Upper lobe of left lung (tissue), 6 donors: Measurements from ENCODE around the gene RMRP. TPM values are rescaled to one million over a fixed set of nuclear protein-coding genes. Genes with fewer than 3 reads are reported as not detected.

Source experiments
- ATAC-seq, 2 donors: fragments of 200-7000 bp; cut with Tn5 transposase; one replicate each; pipeline ENCODE4 v1.9.1; 2022; ENCODE audit warnings: mild to moderate bottlenecking in 2 of 2, moderate library complexity in 2 of 2; ENCODE audit not compliant: low FRiP score in 2 of 2
- DNase-seq, 2 donors: peaks; one replicate each; pipeline ENCODE4 v3.0.0-alpha.2; 2019 to 2020
- H3K27ac ChIP-seq, 4 donors: fragments of 200-600 bp; sonication (generic); one replicate each; pipeline ENCODE4 v1.5.1; 2016 to 2019
- H3K27me3 ChIP-seq, 4 donors: fragments of 200-600 bp; sonication (generic); one replicate each; pipeline ENCODE4 v1.5.1; 2017 to 2019
- H3K36me3 ChIP-seq, 4 donors: fragments of 200-600 bp; sonication (generic); one replicate each; pipeline ENCODE4 v1.5.1; 2016 to 2019
- H3K4me1 ChIP-seq, 4 donors: fragments of 200-600 bp; sonication (generic); one replicate each; pipeline ENCODE4 v1.5.1; 2018 to 2019
- H3K4me3 ChIP-seq, 4 donors: fragments of 200-600 bp; sonication (generic); one replicate each; pipeline ENCODE4 v1.5.1; 2017 to 2019; ENCODE audit warnings: mild to moderate bottlenecking in 2 of 4, moderate library complexity in 1 of 4
- H3K9me3 ChIP-seq, 4 donors: fragments of 200-600 bp; sonication (generic); one replicate each; pipeline ENCODE4 v1.5.1; 2018 to 2019
- CTCF ChIP-seq, 6 experiments: fragments of 450-650 bp in 4 of 6; fragments of 200-600 bp in 2 of 6; sonication (generic) in 2 of 6; IDR thresholded peaks; one replicate each; pipeline ENCODE4 v1.5.1; 2016 to 2019; ENCODE audit warnings: antibody characterized with exemption in 6 of 6
- EP300 ChIP-seq, 4 donors: sonication (generic); formaldehyde crosslinking; IDR thresholded peaks; one replicate each; pipeline ENCODE4 v1.5.1; 2017; ENCODE audit warnings: antibody characterized with exemption in 4 of 4, control low read depth in 2 of 4
- POLR2A ChIP-seq, 4 donors: fragments of 450-650 bp; IDR thresholded peaks; one replicate each; pipeline ENCODE4 v1.5.1; 2016 to 2017; ENCODE audit warnings: antibody characterized with exemption in 4 of 4, mild to moderate bottlenecking in 2 of 4
- POLR2AphosphoS5 ChIP-seq, 2 donors: sonication (generic); formaldehyde crosslinking; IDR thresholded peaks; one replicate each; pipeline ENCODE4 v1.5.1; 2017; ENCODE audit warnings: antibody characterized with exemption in 2 of 2
- WGBS, 2 donors: methylation state at CpG; one replicate each; pipeline ENCODE4 v1.1.5; 2017 to 2018; 5-methylcytosine and 5-hydroxymethylcytosine counted together
- total RNA-seq, 6 donors: library from RNA; depleted of rRNA in 4 of 6; stranded (reverse); fragments of >200 nt in 4 of 6; gene quantifications; one replicate each; pipeline versions ENCODE4 v1.1.0 to v1.2.1, GENCODE V29; 2016 to 2021
- donor health status: DM: no; HTN: no; CAD: no; lungs with moderate emphysema.
- donor health status: DM: no; HTN: yes; CAD: no; lungs with severe emphysema.

RMRP gene
- total RNA-seq = over 10,000 TPM in 2 of 6 donors, 1,000 to 10,000 TPM in 3, 100 to 1,000 TPM in 1; 886 to 22,003 (median 3,451) TPM

DNA sequence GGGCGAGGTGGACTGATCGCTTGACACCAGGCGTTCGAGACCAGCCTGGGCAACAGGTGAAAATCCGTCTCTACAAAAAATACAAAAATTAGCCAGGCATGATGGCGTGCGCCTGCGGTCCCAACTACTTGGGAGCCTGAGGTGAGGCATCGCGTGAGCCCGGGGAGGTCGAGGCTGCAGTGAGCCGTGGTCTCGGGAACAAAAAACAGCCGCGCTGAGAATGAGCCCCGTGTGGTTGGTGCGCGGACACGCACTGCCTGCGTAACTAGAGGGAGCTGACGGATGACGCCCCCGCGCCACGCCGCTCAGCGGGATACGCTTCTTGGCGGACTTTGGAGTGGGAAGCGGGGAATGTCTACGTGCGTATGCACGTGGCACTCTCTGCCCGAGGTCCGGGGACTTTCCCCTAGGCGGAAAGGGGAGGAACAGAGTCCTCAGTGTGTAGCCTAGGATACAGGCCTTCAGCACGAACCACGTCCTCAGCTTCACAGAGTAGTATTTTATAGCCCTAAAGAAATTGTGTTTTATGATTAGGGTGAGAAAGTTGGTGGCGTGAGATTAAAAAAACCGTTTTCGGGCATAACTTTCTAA, at the start of gene RMRP:
RMRP (minus strand) TSS at position 474 of the 591 bp plus-strand sequence.
- ATAC-seq = peak; percentile 97 to 98
- 0 to 2% methylated on average over 38 to 42 of the region's 42 CpGs for WGBS, 2 donors
- TF ChIP-seq POLR2A (IDR thresholded peaks at IDR 0.05) = peak in 2 of 4 donors; percentile 46 to 50
- TF ChIP-seq POLR2AphosphoS5 (IDR thresholded peaks at IDR 0.05) = peak; percentile 93 to 95
- peak in 5 of 6 experiments; percentile 31 to 90 (median 68) for TF ChIP-seq CTCF (IDR thresholded peaks at IDR 0.05)
- TF ChIP-seq EP300 (IDR thresholded peaks at IDR 0.05) = peak in 2 of 4 donors; percentile 55 to 94
- peak within 1 kb of the TSS; percentile 97 to 99 (median 98) for H3K27ac ChIP-seq
- peaks cover 20 to 55% (median 34%) of the 10 kb centered on the region in 4 donors for H3K4me1 ChIP-seq
- peak within 1 kb of the TSS; percentile 68 to 97 (median 88) for H3K4me3 ChIP-seq
- DNase-seq = peak; percentile 97 to 98
- no peaks in the 10 kb centered on the region for H3K9me3 ChIP-seq
- no peaks in the 10 kb centered on the region for H3K27me3 ChIP-seq
- peaks cover 0 to 26% (median 12%) of the 10 kb centered on the region in 4 donors for H3K36me3 ChIP-seq

DNA sequence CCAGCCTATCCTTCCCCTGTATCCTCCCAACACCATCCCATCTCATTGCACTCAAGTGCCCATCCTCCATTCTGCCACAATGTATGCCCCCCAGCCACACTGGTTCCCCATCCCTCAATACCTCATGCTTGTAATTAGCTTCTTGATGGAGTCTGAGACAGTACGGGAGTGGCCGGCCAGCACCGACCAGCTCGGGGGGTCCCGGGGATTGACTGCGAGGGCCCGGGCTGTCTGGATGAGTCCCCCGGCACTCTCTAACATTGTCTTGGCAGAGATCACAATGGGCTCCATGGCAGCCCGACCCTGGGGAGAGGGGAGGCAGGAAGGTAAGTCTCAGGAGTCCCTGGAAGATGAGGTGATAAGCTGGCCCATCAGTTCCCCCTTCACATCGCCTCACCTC, 49.1 kb upstream of the RMRP start:
- Histone ChIP-seq H3K4me1 (no peaks in the 10 kb centered on the region), H3K27ac (no peak overlapping the region), H3K9me3 (no peaks in the 10 kb centered on the region), H3K4me3 (no peak overlapping the region), H3K27me3 (no peaks in the 10 kb centered on the region), H3K36me3 (peaks cover 79 to 98% (median 96%) of the 10 kb centered on the region in 4 donors)
- peak in 1 of 2 donors; percentile 43 for DNase-seq
- TF ChIP-seq POLR2AphosphoS5 (IDR thresholded peaks at IDR 0.05) (no peak), CTCF (IDR thresholded peaks at IDR 0.05) (no peak), EP300 (IDR thresholded peaks at IDR 0.05) (no peak), POLR2A (IDR thresholded peaks at IDR 0.05) (no peak)
- no peak for ATAC-seq
- WGBS, 2 donors = 89 to 99% methylated on average over 4 to 10 of the region's 10 CpGs

- Histone ChIP-seq H3K9me3 (no peaks in the 10 kb centered on the region), H3K36me3 (peaks cover 81 to 98% (median 96%) of the 10 kb centered on the region in 4 donors), H3K27ac (no peak overlapping the region), H3K27me3 (no peaks in the 10 kb centered on the region), H3K4me3 (no peak overlapping the region), H3K4me1 (no peaks in the 10 kb centered on the region)
- ATAC-seq = peak; percentile 36 to 41
- no peak for TF ChIP-seq EP300 (IDR thresholded peaks at IDR 0.05)
- TF ChIP-seq POLR2AphosphoS5 (IDR thresholded peaks at IDR 0.05) = no peak
- no peak for TF ChIP-seq CTCF (IDR thresholded peaks at IDR 0.05)
- TF ChIP-seq POLR2A (IDR thresholded peaks at IDR 0.05) = no peak
- 90 to 95% methylated on average over 4 to 7 of the region's 7 CpGs for whole genome bisulfite sequencing, 2 donors
- peak in 1 of 2 donors; percentile 41 for DNase-seq
Measured at GRCh38 chr9:35705836-35706430, 48.1 kb upstream of the RMRP start.

DNA sequence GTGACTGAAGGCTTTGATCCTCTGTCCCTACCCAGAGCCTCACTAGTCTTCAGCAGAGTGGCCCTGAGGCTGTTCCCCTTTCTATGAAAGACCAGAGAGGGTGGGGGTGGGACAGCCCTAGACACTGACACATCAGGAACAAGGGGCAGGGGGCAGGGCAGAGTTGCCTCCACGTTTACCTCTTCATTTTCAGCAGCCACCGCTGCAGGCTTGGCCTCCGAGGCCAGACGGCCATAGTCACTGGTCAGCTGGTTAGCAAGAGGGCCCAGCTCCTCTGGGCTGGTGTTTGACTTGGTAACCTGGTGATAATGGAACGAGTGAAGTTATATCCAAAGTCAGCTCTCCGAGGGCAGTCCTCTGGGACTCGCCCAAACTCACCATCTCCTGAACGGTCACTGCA, 47.6 kb upstream of the RMRP start:
- ATAC-seq = no peak

More for the DNA sequence above, 47.6 kb upstream of the RMRP start:
- Histone ChIP-seq H3K9me3 (no peaks in the 10 kb centered on the region), H3K4me1 (no peaks in the 10 kb centered on the region), H3K36me3 (peaks cover 81 to 98% (median 96%) of the 10 kb centered on the region in 4 donors), H3K27ac (no peak overlapping the region), H3K27me3 (no peaks in the 10 kb centered on the region), H3K4me3 (no peak overlapping the region)
- TF ChIP-seq POLR2A (IDR thresholded peaks at IDR 0.05) = no peak
- no peak for TF ChIP-seq EP300 (IDR thresholded peaks at IDR 0.05)
- TF ChIP-seq POLR2AphosphoS5 (IDR thresholded peaks at IDR 0.05) = no peak
- TF ChIP-seq CTCF (IDR thresholded peaks at IDR 0.05) = no peak
- peak in 1 of 2 donors; percentile 29 for DNase-seq
- WGBS, 2 donors = 82 to 91% methylated on average over 5 to 7 of the region's 8 CpGs
